Liver (tissue), 9 donors: ENCODE measurements around the gene APBA1. TPM values are rescaled to one million over a fixed set of nuclear protein-coding genes. Genes with fewer than 3 reads are reported as not detected.

Source experiments
- DNase-seq: peaks from one replicate; pipeline ENCODE4 v3.0.0-alpha.2; 2017; ENCODE audit warnings: low spot score
- H3K27ac ChIP-seq, 2 donors: one replicate each; pipeline ENCODE4 v1.7.0; 2013; ENCODE audit warnings: inconsistent platforms in 2 of 2, low read length in 2 of 2, control low read depth in 1 of 2, low read depth in 1 of 2, mild to moderate bottlenecking in 1 of 2
- H3K27me3 ChIP-seq, 4 donors: one replicate each; pipeline versions ENCODE4 v1.6.1 to v1.7.0; 2013; ENCODE audit warnings: low read length in 3 of 4, inconsistent platforms in 1 of 4, mild to moderate bottlenecking in 1 of 4, moderate library complexity in 1 of 4; ENCODE audit not compliant: control insufficient read depth in 4 of 4, insufficient read depth in 4 of 4
- H3K36me3 ChIP-seq, 4 donors: one replicate each; pipeline versions ENCODE4 v1.6.1 to v1.7.0; 2013; ENCODE audit warnings: low read length in 3 of 4, mild to moderate bottlenecking in 3 of 4, low read depth in 1 of 4, moderate library complexity in 1 of 4; ENCODE audit not compliant: control insufficient read depth in 4 of 4, insufficient read depth in 3 of 4
- H3K4me1 ChIP-seq, 4 donors: one replicate each; pipeline versions ENCODE4 v1.6.1 to v1.7.0; 2013; ENCODE audit warnings: low read length in 3 of 4, mild to moderate bottlenecking in 3 of 4, moderate library complexity in 1 of 4; ENCODE audit not compliant: control insufficient read depth in 4 of 4, insufficient read depth in 4 of 4
- H3K4me3 ChIP-seq, 3 donors: one replicate each; pipeline versions ENCODE4 v1.6.1 to v1.7.0; 2013; ENCODE audit warnings: low read length in 3 of 3, control low read depth in 1 of 3, low read depth in 1 of 3, mild to moderate bottlenecking in 1 of 3
- H3K9ac ChIP-seq, 2 donors: one replicate each; pipeline ENCODE4 v1.7.0; 2013; ENCODE audit warnings: low read length in 2 of 2, mild to moderate bottlenecking in 2 of 2, moderate library complexity in 2 of 2, control low read depth in 1 of 2, low read depth in 1 of 2
- H3K9me3 ChIP-seq, 4 donors: one replicate each; pipeline versions ENCODE4 v1.6.1 to v1.7.0; 2013; ENCODE audit warnings: low read length in 3 of 4; ENCODE audit not compliant: control insufficient read depth in 4 of 4
- EGR1 ChIP-seq, 2 donors: IDR thresholded peaks; 2 replicates each; pipeline ENCODE4 v1.6.1; 2016 to 2018; ENCODE audit warnings: antibody characterized with exemption in 2 of 2, low read depth in 2 of 2
- FOXA1 ChIP-seq: IDR thresholded peaks from 2 replicates; pipeline ENCODE4 v1.6.1; 2016; ENCODE audit warnings: antibody characterized with exemption
- FOXA2 ChIP-seq: IDR thresholded peaks from 2 replicates; pipeline ENCODE4 v1.6.1; 2016; ENCODE audit warnings: antibody characterized with exemption
- GABPA ChIP-seq, 2 donors: IDR thresholded peaks in 1 of 2; conservative IDR thresholded peaks in 1 of 2; 2 replicates each; pipeline ENCODE4 v1.6.1; 2016; ENCODE audit warnings: antibody characterized with exemption in 2 of 2, mild to moderate bottlenecking in 1 of 2, moderate library complexity in 1 of 2
- HNF4G ChIP-seq: IDR thresholded peaks from 2 replicates; pipeline ENCODE4 v1.6.1; 2016; ENCODE audit warnings: antibody characterized with exemption
- JUND ChIP-seq, 2 donors: IDR thresholded peaks; 2 replicates each; pipeline ENCODE4 v1.6.1; 2016; ENCODE audit warnings: antibody characterized with exemption in 2 of 2
- NR2F2 ChIP-seq: IDR thresholded peaks from 2 replicates; pipeline ENCODE4 v1.6.1; 2016; ENCODE audit warnings: antibody characterized with exemption
- RAD21 ChIP-seq, 2 donors: IDR thresholded peaks; 2 replicates each; pipeline ENCODE4 v1.6.1; 2016; ENCODE audit warnings: antibody characterized with exemption in 2 of 2, mild to moderate bottlenecking in 2 of 2
- RXRA ChIP-seq, 2 donors: IDR thresholded peaks; 2 replicates each; pipeline ENCODE4 v1.6.1; 2017 to 2018; ENCODE audit warnings: antibody characterized with exemption in 2 of 2, mild to moderate bottlenecking in 1 of 2
- SP1 ChIP-seq: IDR thresholded peaks from 2 replicates; pipeline ENCODE4 v1.6.1; 2018; ENCODE audit warnings: antibody characterized with exemption, mild to moderate bottlenecking
- TAF1 ChIP-seq: conservative IDR thresholded peaks from 2 replicates; pipeline ENCODE4 v1.6.1; 2016; ENCODE audit warnings: antibody characterized with exemption, mild to moderate bottlenecking
- YY1 ChIP-seq: IDR thresholded peaks from 2 replicates; pipeline ENCODE4 v1.6.1; 2016; ENCODE audit warnings: antibody characterized with exemption, mild to moderate bottlenecking
- ZBTB33 ChIP-seq: IDR thresholded peaks from 2 replicates; pipeline ENCODE4 v1.6.1; 2016; ENCODE audit warnings: antibody characterized with exemption
- WGBS: extraction: QIAGEN DNeasy Blood & Tissue Kit; methylation state at CpG from one replicate; pipeline ENCODE4 v1.1.7; 2013; 5-methylcytosine and 5-hydroxymethylcytosine counted together
- polyA plus RNA-seq, 2 donors: library from polyadenylated mRNA; stranded (reverse) in 1 of 2; unstranded in 1 of 2; fragments of 200-250 nt in 1 of 2; fragments of >200 nt in 1 of 2; fragmentation: Nextera tagmentation in 1 of 2; extraction: Ambion mirVana in 1 of 2; gene quantifications; one replicate each; pipeline versions ENCODE4 v1.2.1 to v1.2.3, GENCODE V29; 2013 to 2015
- total RNA-seq, 2 donors: library from RNA; depleted of rRNA; stranded (reverse); fragments of >200 nt; gene quantifications; one replicate each; pipeline ENCODE4 v1.2.3, GENCODE V29; 2014
- TF ChIP-seq, protein P1 (sequence below): IDR thresholded peaks from 2 replicates; pipeline ENCODE4 v1.6.1; 2016; ENCODE audit warnings: antibody characterized with exemption
- TF ChIP-seq, protein P2 (sequence below): IDR thresholded peaks from 2 replicates; pipeline ENCODE4 v1.6.1; 2016; ENCODE audit warnings: antibody characterized with exemption
- TF ChIP-seq, protein P3 (sequence below): IDR thresholded peaks from 2 replicates; pipeline ENCODE4 v1.6.1; 2016; ENCODE audit warnings: antibody characterized with exemption, mild to moderate bottlenecking
- TF ChIP-seq, protein P4 (sequence below): fragments of 150-350 bp; IDR thresholded peaks from 2 replicates; pipeline ENCODE4 v1.5.1; 2017; ENCODE audit warnings: improper control_type of control experiment, low read depth, low read length; ENCODE audit not compliant: missing input control
- donor health status: healthy.
- donor health status: healthy.
- donor health status: healthy.
- donor health status: healthy.
- donor health status: healthy.

The APBA1 gene
- total and polyA plus RNA-seq, 4 donors = 2.8 to 19.0 (median 6.1) TPM

DNA sequence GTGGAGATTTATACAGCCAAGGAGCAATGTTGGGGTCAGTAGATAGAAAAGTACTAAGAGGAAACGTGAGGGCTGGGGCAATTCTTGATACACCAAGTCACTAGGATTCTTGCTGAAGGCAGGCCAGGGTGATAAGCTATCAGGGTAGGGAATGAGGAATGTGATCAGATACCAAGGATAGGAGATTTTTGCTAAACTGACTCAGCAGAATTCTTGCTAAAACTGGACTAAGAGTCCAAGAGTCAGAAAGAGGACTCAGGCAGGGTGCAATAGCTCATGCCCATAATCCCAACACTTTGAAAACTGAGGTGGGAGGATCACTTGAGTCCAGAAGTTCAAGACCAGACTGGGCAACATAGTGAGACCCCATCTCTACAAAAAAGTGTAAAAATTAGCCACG lies 275.4 kb downstream of the APBA1 start:
- H3K36me3 ChIP-seq = no peaks in the 10 kb centered on the region
- TF ChIP-seq RAD21 (IDR thresholded peaks at IDR 0.05) = no peak
- TF ChIP-seq, protein P1, sequence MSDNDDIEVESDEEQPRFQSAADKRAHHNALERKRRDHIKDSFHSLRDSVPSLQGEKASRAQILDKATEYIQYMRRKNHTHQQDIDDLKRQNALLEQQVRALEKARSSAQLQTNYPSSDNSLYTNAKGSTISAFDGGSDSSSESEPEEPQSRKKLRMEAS = no peak
- no peak for TF ChIP-seq EGR1 (IDR thresholded peaks at IDR 0.05; ENCODE audit: low read depth in 2 of 2)
- TF ChIP-seq FOXA1 = no peak
- TF ChIP-seq, protein P2, sequence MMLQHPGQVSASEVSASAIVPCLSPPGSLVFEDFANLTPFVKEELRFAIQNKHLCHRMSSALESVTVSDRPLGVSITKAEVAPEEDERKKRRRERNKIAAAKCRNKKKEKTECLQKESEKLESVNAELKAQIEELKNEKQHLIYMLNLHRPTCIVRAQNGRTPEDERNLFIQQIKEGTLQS = no peak
- TF ChIP-seq FOXA2 = no peak
- TF ChIP-seq, protein P3, sequence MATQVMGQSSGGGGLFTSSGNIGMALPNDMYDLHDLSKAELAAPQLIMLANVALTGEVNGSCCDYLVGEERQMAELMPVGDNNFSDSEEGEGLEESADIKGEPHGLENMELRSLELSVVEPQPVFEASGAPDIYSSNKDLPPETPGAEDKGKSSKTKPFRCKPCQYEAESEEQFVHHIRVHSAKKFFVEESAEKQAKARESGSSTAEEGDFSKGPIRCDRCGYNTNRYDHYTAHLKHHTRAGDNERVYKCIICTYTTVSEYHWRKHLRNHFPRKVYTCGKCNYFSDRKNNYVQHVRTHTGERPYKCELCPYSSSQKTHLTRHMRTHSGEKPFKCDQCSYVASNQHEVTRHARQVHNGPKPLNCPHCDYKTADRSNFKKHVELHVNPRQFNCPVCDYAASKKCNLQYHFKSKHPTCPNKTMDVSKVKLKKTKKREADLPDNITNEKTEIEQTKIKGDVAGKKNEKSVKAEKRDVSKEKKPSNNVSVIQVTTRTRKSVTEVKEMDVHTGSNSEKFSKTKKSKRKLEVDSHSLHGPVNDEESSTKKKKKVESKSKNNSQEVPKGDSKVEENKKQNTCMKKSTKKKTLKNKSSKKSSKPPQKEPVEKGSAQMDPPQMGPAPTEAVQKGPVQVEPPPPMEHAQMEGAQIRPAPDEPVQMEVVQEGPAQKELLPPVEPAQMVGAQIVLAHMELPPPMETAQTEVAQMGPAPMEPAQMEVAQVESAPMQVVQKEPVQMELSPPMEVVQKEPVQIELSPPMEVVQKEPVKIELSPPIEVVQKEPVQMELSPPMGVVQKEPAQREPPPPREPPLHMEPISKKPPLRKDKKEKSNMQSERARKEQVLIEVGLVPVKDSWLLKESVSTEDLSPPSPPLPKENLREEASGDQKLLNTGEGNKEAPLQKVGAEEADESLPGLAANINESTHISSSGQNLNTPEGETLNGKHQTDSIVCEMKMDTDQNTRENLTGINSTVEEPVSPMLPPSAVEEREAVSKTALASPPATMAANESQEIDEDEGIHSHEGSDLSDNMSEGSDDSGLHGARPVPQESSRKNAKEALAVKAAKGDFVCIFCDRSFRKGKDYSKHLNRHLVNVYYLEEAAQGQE = no peak
- no peak for TF ChIP-seq GABPA (IDR thresholded peaks at IDR 0.05 in 1 of 2, conservative IDR thresholded peaks at IDR 0.05 in 1 of 2)
- TF ChIP-seq NR2F2 = no peak
- TF ChIP-seq YY1 = no peak
- no peak for TF ChIP-seq SP1
- no peak for TF ChIP-seq ZBTB33
- TF ChIP-seq TAF1 = no peak
- TF ChIP-seq, protein P4, sequence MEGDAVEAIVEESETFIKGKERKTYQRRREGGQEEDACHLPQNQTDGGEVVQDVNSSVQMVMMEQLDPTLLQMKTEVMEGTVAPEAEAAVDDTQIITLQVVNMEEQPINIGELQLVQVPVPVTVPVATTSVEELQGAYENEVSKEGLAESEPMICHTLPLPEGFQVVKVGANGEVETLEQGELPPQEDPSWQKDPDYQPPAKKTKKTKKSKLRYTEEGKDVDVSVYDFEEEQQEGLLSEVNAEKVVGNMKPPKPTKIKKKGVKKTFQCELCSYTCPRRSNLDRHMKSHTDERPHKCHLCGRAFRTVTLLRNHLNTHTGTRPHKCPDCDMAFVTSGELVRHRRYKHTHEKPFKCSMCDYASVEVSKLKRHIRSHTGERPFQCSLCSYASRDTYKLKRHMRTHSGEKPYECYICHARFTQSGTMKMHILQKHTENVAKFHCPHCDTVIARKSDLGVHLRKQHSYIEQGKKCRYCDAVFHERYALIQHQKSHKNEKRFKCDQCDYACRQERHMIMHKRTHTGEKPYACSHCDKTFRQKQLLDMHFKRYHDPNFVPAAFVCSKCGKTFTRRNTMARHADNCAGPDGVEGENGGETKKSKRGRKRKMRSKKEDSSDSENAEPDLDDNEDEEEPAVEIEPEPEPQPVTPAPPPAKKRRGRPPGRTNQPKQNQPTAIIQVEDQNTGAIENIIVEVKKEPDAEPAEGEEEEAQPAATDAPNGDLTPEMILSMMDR = no peak
- WGBS = 85% methylated on average over 2 of the region's 2 CpGs
- DNase-seq = no peak
- no peak overlapping the region for H3K9ac ChIP-seq
- H3K27ac ChIP-seq = no peak overlapping the region
- H3K27me3 ChIP-seq = no peaks in the 10 kb centered on the region
- H3K4me3 ChIP-seq = no peak overlapping the region
- no peaks in the 10 kb centered on the region for H3K9me3 ChIP-seq
- H3K4me1 ChIP-seq = no peaks in the 10 kb centered on the region

DNA sequence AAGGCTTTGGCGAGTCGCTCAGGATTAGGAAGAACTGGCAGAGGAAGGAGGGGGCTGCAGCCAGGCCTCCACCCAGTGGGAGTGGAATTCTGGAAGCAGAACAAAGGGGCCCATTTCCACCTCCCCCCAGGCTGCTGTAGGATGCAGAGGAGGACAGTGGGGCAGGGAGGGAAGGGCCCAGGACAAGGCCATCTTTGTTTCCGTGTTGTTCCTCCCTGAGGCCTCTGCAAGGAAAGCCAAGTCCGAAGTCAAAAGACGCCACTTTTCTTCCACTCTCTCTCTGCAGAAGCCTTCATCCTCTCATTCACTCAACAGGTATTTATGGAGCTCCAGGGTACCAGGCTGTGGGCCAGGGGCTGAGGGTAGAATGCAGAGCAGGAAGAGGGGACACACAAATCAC lies 276.5 kb downstream of the APBA1 start:
- no peaks in the 10 kb centered on the region for H3K9me3 ChIP-seq
- TF ChIP-seq, protein P2 = no peak
- no peak for TF ChIP-seq RXRA (IDR thresholded peaks at IDR 0.05)
- TF ChIP-seq, protein P1 = no peak
- TF ChIP-seq GABPA (IDR thresholded peaks at IDR 0.05 in 1 of 2, conservative IDR thresholded peaks at IDR 0.05 in 1 of 2) = no peak
- TF ChIP-seq HNF4G = no peak
- TF ChIP-seq TAF1 = no peak
- TF ChIP-seq JUND (IDR thresholded peaks at IDR 0.05) = no peak
- no peak for TF ChIP-seq FOXA2
- no peak for TF ChIP-seq YY1
- TF ChIP-seq, protein P4 = no peak
- TF ChIP-seq EGR1 (IDR thresholded peaks at IDR 0.05; ENCODE audit: low read depth in 2 of 2) = no peak
- no peak for TF ChIP-seq ZBTB33
- H3K4me3 ChIP-seq = no peak overlapping the region
- no peaks in the 10 kb centered on the region for H3K4me1 ChIP-seq
- no peak overlapping the region for H3K9ac ChIP-seq
- 94% methylated on average over 5 of the region's 5 CpGs for WGBS
- H3K27ac ChIP-seq = no peak overlapping the region
- H3K36me3 ChIP-seq = no peaks in the 10 kb centered on the region
- DNase-seq = no peak
- no peaks in the 10 kb centered on the region for H3K27me3 ChIP-seq
